GM12872 (cell line): Measurements from ENCODE around the gene SKIC8.

Experiments
- TF ChIP-seq, protein P1 (sequence below): IDR thresholded peaks from 3 replicates; pipeline ENCODE4 v1.5.1; 2011; ENCODE audit warnings: low read depth, mild to moderate bottlenecking, low read length, moderate library complexity; ENCODE audit not compliant: insufficient read depth

Gene SKIC8

DNA sequence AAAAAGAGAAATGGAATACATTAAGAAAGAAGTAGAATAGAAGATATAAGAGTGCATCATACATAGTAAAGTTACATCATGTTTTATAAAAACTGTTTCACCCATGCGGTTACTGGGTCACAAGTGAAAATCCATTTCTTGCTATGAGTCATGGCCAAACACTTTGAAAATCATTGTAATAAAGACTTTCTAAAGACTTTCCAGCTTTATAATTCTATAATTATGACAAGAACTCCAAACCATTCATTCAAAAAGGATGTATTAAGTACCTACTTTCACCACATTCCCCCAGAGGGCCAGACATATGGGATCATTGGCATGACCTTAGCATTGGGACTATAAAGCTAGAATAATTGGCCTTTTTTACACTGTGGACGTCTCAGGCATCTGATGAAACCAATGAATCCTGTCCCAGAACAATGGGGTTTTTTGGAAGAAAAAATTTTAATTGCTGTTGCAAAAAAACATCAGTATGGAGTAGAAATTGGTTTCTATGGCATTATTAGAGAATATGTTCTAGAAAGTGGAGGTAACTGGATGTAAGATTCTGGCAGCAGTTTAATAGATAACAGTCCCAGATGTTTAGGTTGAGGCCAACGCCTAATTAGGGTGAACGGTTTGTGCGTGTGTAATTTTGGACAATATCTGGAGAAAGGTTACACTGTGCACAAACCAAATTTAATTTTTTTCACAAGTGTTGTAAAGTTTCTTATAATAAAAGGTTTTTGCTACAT lies 3.3 kb upstream of the SKIC8 start:
- TF ChIP-seq, protein P1, sequence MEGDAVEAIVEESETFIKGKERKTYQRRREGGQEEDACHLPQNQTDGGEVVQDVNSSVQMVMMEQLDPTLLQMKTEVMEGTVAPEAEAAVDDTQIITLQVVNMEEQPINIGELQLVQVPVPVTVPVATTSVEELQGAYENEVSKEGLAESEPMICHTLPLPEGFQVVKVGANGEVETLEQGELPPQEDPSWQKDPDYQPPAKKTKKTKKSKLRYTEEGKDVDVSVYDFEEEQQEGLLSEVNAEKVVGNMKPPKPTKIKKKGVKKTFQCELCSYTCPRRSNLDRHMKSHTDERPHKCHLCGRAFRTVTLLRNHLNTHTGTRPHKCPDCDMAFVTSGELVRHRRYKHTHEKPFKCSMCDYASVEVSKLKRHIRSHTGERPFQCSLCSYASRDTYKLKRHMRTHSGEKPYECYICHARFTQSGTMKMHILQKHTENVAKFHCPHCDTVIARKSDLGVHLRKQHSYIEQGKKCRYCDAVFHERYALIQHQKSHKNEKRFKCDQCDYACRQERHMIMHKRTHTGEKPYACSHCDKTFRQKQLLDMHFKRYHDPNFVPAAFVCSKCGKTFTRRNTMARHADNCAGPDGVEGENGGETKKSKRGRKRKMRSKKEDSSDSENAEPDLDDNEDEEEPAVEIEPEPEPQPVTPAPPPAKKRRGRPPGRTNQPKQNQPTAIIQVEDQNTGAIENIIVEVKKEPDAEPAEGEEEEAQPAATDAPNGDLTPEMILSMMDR: no peak

DNA sequence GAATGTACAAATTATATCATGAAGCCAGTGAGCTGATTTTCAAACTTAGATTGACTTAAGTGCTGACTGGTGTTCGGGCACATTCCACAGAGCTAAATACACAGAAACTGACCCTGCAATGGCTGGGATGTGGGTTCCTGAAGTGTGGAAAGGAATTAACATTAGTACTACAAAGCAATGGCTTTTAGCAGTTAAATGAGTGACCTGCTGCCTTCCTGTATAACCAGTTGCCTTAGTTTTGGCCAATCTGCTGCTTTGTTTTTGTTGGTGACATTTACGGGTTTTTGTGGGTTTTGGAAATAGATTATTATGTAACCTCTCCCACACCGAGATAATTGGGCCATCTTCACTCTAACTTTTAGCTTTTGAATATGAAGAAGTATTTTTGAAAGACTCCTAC lies 2.4 kb upstream of the SKIC8 start:
- TF ChIP-seq, protein P1: no peak

DNA sequence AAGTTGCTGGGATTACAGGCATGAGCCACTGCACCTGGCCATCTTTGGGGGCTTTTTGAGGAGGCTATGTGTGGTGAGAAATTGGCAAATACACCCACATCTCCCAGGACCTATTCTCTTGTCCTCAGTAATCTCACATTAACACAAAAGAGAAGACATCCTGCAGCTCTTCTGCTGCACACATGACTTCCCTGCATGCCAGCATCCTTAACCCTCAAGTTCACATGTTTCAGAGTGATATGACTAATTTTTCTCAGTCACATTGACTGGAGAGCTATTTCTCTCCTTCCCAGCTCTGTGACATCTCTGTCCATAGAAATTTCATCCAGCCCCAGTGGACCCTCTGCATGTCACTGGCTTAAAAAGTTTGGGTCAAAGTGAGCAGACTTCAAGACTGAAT lies 1.9 kb upstream of the SKIC8 start:
- TF ChIP-seq, protein P1: no peak

DNA sequence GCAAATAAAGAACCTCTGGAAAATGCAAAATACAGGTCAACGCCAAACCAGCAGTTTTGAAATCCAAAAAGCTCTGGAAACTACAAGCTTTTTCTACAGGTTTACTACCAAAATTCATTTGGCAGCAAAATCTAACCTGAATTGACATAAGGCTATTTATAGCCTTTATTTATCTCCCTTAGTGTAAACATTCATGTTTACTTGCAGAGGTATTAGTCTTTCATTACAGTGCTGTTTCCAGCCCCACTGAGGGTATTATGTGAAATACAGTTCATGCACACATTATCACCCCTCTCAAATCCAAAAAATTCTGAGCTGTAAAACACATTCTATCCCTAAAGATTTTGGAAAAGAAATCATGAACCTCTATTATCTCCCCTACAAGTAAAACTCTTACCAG lies 7.2 kb downstream of the SKIC8 start:
- TF ChIP-seq, protein P1: no peak

DNA sequence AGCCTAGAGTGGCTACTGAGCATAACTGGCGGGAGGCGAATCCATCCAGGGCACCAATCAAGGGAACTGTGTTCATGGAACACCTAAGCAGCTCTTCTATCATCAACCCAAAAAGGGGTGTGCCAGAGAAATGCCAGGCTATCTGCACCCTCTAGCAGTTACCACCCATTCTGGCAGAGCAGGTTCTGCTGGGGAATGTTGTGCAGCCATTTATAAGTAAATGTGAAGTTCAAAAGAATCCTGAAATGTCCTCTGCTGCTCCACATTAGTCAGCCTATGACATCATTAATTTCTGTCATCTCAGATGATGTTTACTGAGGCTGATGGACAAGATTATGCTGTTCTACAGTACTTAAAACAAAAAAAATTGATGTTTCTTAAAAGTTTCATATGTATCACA lies 7.7 kb downstream of the SKIC8 start:
- TF ChIP-seq, protein P1: no peak

DNA sequence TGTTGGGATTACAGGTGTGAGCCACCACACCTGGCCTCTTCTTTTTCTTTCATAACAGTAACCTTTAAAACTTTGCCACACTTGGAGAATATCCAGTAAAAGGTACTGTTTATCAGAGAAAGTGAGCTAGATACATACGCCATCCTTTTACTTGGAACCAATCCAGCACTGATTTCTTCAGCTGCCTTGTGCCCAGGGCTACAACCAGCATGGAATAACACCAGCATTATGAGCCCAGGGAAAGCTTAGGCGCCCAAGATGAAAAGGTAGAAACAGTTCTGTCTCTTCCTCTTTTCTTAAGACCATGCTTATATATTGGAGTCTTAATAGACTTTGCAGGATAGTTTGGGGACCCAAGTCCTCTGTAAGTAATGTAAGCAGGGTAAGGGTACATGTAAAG lies 8.4 kb downstream of the SKIC8 start:
- TF ChIP-seq, protein P1: no peak

DNA sequence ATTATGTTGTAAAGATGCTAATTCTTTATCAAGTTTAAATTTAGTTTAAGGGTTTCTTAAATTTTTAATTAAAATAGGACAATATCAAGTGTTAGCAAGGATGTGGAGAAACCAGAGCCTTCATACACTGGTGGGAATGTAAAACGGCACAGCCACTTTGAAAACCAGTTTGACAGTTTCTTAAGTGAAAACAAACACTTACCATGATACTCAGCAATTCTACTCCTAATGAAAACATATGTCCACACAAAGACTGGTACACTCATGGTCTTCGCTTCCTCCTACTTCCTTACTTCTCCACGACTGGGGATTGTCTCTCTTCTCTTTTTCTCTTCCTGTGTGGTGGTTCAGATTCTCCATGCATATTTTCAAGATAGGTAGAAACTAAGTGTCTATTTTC lies 9.2 kb downstream of the SKIC8 start:
- TF ChIP-seq, protein P1: no peak
